ENCODE results near the gene MAP7D2.

DNA sequence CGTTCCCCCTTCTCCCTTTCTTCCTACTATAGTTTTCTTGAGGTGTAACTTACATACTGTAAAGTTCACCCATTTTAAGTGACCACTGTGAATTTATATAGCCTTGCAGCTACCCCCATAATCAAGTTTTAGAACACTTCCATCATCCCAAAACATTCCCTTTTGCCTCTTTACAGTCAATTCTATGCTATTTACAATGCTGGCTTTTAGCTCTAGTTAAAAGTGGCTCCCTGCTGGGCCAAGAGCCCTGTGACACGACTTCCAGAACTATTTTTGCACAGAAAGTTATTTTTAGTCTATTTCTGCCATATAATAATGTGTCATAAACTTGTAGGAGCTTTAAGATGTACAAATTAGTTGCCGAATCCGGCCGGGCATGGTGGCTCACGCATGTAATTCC, 26.9 kb downstream of the MAP7D2 start:
- TF ChIP-seq, protein P1, sequence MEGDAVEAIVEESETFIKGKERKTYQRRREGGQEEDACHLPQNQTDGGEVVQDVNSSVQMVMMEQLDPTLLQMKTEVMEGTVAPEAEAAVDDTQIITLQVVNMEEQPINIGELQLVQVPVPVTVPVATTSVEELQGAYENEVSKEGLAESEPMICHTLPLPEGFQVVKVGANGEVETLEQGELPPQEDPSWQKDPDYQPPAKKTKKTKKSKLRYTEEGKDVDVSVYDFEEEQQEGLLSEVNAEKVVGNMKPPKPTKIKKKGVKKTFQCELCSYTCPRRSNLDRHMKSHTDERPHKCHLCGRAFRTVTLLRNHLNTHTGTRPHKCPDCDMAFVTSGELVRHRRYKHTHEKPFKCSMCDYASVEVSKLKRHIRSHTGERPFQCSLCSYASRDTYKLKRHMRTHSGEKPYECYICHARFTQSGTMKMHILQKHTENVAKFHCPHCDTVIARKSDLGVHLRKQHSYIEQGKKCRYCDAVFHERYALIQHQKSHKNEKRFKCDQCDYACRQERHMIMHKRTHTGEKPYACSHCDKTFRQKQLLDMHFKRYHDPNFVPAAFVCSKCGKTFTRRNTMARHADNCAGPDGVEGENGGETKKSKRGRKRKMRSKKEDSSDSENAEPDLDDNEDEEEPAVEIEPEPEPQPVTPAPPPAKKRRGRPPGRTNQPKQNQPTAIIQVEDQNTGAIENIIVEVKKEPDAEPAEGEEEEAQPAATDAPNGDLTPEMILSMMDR (IDR thresholded peaks at IDR 0.05): no peak
- TF ChIP-seq POLR2A (IDR thresholded peaks at IDR 0.05): no peak
